NB4 (cell line): ENCODE measurements around the gene TCEA3.

Experiments used
- DNase-seq: peaks from one replicate; pipeline ENCODE4 v3.0.0; 2010; ENCODE audit warnings: low read depth
- H3K4me3 ChIP-seq: one replicate; pipeline ENCODE4 v1.5.1; 2011; ENCODE audit warnings: mild to moderate bottlenecking, low read depth, low read length, moderate library complexity
- MYC ChIP-seq: IDR thresholded peaks from 2 replicates; pipeline ENCODE4 v1.6.1; 2011; ENCODE audit warnings: low read depth, low read length
- POLR2A ChIP-seq: IDR thresholded peaks from 2 replicates; pipeline ENCODE4 v1.6.1; 2011; ENCODE audit warnings: mild to moderate bottlenecking; ENCODE audit not compliant: insufficient read length; ENCODE audit errors: extremely low read depth
- TF ChIP-seq, protein P1 (sequence below): IDR thresholded peaks from one replicate; pipeline ENCODE4 v1.5.1; 2012; ENCODE audit warnings: low read depth, low read length
- TF ChIP-seq, protein P2 (sequence below): IDR thresholded peaks from 2 replicates; pipeline ENCODE4 v1.6.1; 2011; ENCODE audit warnings: low read depth, low read length

The TCEA3 gene

DNA sequence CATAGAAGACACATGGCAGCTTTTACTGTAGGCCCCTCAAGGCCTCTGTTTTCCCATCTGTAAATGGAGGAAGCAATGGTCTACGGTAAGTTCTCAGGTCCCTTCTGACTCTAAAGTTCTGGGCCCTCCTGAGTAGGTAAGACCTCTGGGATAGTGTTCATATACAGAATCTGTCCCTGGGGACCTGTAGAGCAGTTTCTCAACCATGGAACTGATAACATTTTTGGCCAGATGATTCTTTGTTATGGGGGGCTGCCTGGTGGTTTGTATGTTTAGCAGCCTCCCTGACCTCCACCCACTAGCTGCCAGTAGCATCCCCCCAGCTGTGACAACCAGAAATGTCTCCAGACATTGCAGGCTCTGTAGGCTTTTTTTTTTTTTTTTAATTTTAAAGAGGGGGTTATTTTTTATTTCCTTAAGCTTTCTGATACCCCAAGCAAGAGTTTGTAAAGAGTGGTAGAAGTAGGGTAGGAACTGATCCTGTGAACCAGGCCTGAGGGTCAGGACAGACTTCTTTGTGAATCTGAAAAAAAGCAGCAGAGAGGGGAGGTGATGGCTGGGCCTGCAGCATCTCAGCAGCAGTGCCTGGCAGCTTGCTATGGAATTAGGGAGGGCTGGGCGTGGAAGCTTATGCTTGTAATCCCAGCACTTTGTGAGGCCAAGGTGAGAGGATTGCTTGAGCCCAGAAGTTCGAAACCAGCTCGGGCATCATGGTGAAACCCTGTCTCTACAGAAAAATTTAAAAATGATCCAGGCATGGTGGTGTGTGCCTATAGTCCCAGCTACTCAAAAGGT, 20.2 kb upstream of the TCEA3 start:
- TF ChIP-seq, protein P1, sequence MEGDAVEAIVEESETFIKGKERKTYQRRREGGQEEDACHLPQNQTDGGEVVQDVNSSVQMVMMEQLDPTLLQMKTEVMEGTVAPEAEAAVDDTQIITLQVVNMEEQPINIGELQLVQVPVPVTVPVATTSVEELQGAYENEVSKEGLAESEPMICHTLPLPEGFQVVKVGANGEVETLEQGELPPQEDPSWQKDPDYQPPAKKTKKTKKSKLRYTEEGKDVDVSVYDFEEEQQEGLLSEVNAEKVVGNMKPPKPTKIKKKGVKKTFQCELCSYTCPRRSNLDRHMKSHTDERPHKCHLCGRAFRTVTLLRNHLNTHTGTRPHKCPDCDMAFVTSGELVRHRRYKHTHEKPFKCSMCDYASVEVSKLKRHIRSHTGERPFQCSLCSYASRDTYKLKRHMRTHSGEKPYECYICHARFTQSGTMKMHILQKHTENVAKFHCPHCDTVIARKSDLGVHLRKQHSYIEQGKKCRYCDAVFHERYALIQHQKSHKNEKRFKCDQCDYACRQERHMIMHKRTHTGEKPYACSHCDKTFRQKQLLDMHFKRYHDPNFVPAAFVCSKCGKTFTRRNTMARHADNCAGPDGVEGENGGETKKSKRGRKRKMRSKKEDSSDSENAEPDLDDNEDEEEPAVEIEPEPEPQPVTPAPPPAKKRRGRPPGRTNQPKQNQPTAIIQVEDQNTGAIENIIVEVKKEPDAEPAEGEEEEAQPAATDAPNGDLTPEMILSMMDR: no peak
- TF ChIP-seq, protein P2, sequence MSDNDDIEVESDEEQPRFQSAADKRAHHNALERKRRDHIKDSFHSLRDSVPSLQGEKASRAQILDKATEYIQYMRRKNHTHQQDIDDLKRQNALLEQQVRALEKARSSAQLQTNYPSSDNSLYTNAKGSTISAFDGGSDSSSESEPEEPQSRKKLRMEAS: no peak
- TF ChIP-seq POLR2A: no peak
- no peak for TF ChIP-seq MYC
- no peak overlapping the region for H3K4me3 ChIP-seq
- no peak for DNase-seq

DNA sequence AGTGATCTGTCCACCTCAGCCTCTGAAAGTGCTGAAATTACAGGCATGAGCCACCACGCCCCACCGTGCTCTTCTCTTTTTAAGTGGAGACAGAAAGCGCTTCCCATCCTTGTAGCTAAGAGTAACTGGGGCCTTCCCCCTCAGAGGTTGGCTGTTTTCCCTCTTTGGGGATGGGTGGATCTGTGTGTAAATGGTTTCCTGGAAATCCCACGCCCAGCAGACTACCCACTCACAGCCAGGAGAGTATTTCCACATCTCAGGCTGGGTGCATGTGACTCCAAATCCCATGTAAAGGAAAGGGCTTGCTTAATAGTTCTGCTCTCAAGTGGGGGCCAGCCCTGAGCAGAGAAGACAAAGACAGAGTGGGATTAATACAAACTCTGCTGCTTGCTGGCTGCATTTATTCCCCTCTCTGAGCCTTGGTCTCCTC, 19.6 kb upstream of the TCEA3 start:
- TF ChIP-seq, protein P1: no peak
- TF ChIP-seq, protein P2: no peak
- TF ChIP-seq POLR2A: no peak
- no peak for TF ChIP-seq MYC
- DNase-seq: no peak
- no peak overlapping the region for H3K4me3 ChIP-seq

DNA sequence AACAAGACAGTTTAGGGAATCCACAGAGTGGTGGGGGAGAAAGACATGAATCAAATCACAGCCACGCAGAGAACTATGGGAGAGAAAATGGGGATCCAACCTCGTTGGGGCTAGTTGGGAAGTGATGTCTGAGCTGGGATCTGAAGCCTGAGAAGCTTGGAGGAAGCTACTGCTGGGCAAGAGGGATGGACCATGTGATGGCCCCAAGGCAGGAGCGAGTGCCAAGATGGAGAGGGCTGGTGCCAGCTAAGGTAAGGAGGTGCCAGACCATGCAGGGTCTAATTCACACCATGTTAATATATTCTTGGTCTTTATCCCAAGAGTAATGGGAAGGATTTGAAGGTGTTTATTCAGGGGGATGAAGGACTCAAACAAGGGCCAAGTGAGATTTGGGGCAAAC, 18.2 kb upstream of the TCEA3 start:
- TF ChIP-seq MYC: no peak
- no peak overlapping the region for H3K4me3 ChIP-seq
- no peak for DNase-seq

DNA sequence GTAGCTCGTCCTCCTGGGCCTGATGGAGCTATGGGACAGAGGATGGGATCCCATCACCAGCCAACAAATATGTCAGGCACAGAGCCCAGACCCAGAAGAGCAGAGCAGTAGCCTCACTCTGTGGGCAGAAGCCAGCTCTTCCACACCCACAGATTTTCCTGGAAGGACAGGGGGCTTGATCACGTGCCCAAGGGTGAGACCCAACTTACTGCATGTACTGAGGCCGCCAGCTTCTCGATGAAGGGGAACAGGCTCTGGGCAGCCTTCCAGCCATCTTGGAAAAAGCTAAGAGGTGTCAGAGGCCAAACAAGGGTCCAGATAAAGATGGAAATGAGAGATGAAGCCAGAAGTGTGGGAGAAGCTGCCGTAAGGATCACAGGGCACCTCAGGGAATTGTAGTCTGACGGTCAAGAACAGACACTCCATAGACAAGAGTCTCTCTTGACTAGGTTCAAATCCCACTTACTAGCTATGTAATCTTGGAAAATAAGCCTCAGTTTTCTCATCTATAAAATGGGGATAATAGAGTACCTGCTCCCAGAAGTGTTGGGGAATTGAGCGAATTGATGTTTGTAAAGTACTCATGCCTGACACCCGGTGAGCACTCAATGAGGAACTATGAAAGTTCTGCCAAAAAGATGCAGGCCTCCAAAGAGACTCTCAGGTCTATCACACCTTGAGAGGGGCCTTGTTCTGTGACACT, 17.0 kb upstream of the TCEA3 start:
- TF ChIP-seq, protein P1: no peak
- TF ChIP-seq MYC (no peak), POLR2A (no peak)
- TF ChIP-seq, protein P2: no peak
- no peak for DNase-seq
- no peak overlapping the region for H3K4me3 ChIP-seq

DNA sequence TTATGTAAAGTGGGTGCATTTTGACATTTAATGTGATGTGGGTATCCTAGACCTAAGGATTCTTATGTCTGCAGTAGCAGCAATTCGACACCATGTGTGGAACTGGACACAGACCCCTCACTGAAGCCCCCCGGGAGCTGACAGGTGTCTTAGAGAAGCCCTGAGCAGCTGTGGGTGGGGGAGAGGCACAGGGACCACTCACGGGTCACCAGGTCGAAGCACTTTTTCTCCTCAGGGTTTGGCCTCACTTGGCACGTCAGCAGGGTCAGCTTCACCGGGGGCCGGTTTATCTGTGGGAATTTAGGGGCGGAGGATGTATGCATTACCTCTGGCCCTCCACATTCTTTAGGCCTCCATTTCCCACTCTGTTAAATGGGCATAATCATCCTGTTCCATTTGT, 14.0 kb upstream of the TCEA3 start:
- TF ChIP-seq POLR2A (no peak), MYC (no peak)
- TF ChIP-seq, protein P1: no peak
- TF ChIP-seq, protein P2: no peak
- no peak for DNase-seq
- no peak overlapping the region for H3K4me3 ChIP-seq

DNA sequence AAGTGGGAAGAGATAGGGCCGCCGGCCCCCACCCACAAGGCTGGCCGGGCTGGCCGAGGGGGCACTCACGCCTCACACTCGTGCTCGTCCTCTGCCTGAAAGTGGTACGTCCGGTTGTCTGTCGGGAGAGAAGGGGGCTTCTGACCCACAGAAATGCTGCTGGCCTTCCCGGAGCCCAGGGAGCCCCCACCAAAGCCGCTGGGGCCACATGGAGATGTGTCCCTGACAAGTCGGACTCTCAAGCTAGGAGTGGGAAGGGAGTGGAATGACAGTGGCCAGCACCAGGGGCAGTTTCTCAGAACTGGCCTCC, 12.8 kb upstream of the TCEA3 start:
- TF ChIP-seq, protein P1: no peak
- TF ChIP-seq MYC (no peak), POLR2A (no peak)
- TF ChIP-seq, protein P2: no peak
- no peak overlapping the region for H3K4me3 ChIP-seq
- DNase-seq: no peak
